ENCODE data around the gene TUBB4B.

TUBB4B gene

GRCh38 chr9:137240841-137241489, at the start of gene TUBB4B:
TSS of gene TUBB4B (plus strand) at chr9:137241287. CDS start at chr9:137241361, 74 bp downstream.
- DNase-seq (ENCODE audit: low read depth), result peak; percentile 96

GRCh38 chr9:137191691-137192447, 49.2 kb upstream of the TUBB4B start:
- DNase-seq (ENCODE audit: low read depth), result no peak

- no peak for DNase-seq (ENCODE audit: low read depth)
Observed at GRCh38 chr9:137192448-137192780, 48.7 kb upstream of the TUBB4B start.

- no peak for DNase-seq (ENCODE audit: low read depth)
Observed at GRCh38 chr9:137192859-137193258, 48.2 kb upstream of the TUBB4B start.

- no peak for DNase-seq (ENCODE audit: low read depth)
Observed at GRCh38 chr9:137193771-137194170, 47.3 kb upstream of the TUBB4B start.

- DNase-seq (ENCODE audit: low read depth), result no peak
Observed at GRCh38 chr9:137194388-137194787, 46.7 kb upstream of the TUBB4B start.

GRCh38 chr9:137194909-137195308, 46.2 kb upstream of the TUBB4B start:
- DNase-seq (ENCODE audit: low read depth), result no peak

- no peak for DNase-seq (ENCODE audit: low read depth)
Observed at GRCh38 chr9:137195525-137196220, 45.4 kb upstream of the TUBB4B start.

- DNase-seq (ENCODE audit: low read depth), result no peak
Observed at GRCh38 chr9:137198051-137198901, 42.8 kb upstream of the TUBB4B start.

- no peak for DNase-seq (ENCODE audit: low read depth)
Observed at GRCh38 chr9:137198902-137199283, 42.2 kb upstream of the TUBB4B start.

- DNase-seq (ENCODE audit: low read depth), result no peak
Observed at GRCh38 chr9:137199411-137200121, 41.5 kb upstream of the TUBB4B start.

- peak; percentile 98 for DNase-seq (ENCODE audit: low read depth)
Observed at GRCh38 chr9:137200311-137201204, 40.5 kb upstream of the TUBB4B start, which contains the start of gene TPRN. TSS of gene TPRN (minus strand) at chr9:137200741. CDS start at chr9:137200711, 30 bp downstream.

- DNase-seq (ENCODE audit: low read depth), result no peak
Observed at GRCh38 chr9:137201205-137201868, 39.8 kb upstream of the TUBB4B start.

- no peak for DNase-seq (ENCODE audit: low read depth)
Observed at GRCh38 chr9:137202966-137203365, 38.1 kb upstream of the TUBB4B start.

GRCh38 chr9:137204731-137205125, 36.4 kb upstream of the TUBB4B start:
- DNase-seq (ENCODE audit: low read depth), result no peak

- DNase-seq (ENCODE audit: low read depth), result peak; percentile 89
Observed at GRCh38 chr9:137205126-137206069, 35.7 kb upstream of the TUBB4B start, which contains the start of the genes NDOR1 and TMEM203. TSS of gene NDOR1 (plus strand) at chr9:137205700. CDS start at chr9:137205778, 78 bp downstream. TSS of gene TMEM203 (minus strand) at chr9:137205648. CDS start at chr9:137205414, 234 bp downstream.

- no peak for DNase-seq (ENCODE audit: low read depth)
Observed at GRCh38 chr9:137206602-137207001, 34.5 kb upstream of the TUBB4B start.

- no peak for DNase-seq (ENCODE audit: low read depth)
Observed at GRCh38 chr9:137211532-137211931, 29.6 kb upstream of the TUBB4B start.

Measured in stimulated activated CD4-positive, alpha-beta T cell treated with anti-CD3 and anti-CD28 coated beads, Interleukin-2, amount 100 ng/mL, for 4 hours (primary cell).